ENCODE data around the gene FRS2.

FRS2 gene

DNA sequence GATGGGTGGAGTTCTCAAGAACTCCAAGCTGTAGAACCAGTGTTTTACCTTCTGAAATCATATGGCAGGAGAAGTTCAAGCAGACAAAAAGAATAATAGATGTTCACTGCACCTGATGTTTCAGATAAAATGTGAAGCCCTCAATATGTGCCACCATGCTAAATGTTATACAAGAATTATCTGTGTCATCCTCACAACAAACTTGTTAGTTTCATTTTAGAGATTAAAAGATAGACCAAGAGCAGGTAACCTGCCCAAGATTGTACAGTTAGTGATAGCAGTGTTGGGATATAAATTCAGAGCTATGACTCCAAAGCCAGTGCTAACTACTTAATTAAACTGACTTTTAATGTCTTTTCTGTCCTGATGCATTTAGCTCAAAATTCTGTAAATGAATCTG lies 44.7 kb downstream of the FRS2 start:
- DNase-seq (ENCODE audit: insufficient read length, low spot score) (no peak), FAIRE-seq (no peak)
- TF ChIP-seq, protein P1, sequence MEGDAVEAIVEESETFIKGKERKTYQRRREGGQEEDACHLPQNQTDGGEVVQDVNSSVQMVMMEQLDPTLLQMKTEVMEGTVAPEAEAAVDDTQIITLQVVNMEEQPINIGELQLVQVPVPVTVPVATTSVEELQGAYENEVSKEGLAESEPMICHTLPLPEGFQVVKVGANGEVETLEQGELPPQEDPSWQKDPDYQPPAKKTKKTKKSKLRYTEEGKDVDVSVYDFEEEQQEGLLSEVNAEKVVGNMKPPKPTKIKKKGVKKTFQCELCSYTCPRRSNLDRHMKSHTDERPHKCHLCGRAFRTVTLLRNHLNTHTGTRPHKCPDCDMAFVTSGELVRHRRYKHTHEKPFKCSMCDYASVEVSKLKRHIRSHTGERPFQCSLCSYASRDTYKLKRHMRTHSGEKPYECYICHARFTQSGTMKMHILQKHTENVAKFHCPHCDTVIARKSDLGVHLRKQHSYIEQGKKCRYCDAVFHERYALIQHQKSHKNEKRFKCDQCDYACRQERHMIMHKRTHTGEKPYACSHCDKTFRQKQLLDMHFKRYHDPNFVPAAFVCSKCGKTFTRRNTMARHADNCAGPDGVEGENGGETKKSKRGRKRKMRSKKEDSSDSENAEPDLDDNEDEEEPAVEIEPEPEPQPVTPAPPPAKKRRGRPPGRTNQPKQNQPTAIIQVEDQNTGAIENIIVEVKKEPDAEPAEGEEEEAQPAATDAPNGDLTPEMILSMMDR (IDR thresholded peaks at IDR 0.05; ENCODE audit: insufficient read depth, missing control alignments): no peak

DNA sequence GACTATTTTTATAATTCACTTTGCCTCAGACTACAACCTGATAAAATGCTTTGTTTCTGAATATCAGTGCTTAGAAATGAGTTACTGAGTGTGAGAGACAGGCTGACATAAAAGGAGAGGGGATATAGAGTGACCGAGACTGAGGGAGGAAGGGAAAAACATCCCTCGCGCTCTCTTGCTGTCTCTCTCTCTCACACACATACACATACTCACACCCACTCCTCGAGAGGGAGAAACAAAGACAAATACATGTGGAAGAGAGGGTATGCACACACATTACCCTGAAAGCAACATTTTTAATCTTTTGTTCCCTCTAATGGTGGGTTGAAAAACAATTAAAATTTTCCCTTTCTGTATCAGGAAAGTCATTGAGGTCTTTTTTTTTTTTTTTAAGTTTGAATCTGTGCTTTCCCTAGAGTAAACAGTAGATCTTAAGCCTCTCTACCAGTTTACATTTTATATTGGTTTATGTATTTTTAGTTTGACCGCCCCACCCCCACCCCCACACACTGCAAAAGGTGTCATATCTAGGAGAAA lies 45.3 kb downstream of the FRS2 start:
- FAIRE-seq (no peak), DNase-seq (ENCODE audit: insufficient read length, low spot score) (no peak)
- TF ChIP-seq, protein P1 (IDR thresholded peaks at IDR 0.05; ENCODE audit: insufficient read depth, missing control alignments): no peak

DNA sequence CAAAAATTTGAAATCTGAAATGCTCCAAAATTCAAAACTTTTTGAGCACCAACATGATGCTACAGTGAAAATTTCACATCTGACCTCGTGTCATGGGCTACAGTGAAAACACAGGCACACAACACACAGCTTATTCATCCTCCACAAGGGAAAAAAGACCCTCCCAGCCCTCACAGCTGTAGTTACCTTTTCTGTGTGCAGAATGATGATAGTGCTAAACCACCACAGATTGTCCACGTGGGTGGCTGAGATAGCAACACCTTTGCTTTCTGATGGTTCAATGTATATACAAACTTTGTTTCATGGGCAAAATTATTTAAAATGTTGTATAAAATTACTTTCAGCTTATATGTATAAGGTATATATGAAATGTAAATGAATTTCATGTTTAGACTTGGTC lies 46.8 kb downstream of the FRS2 start:
- FAIRE-seq (no peak), DNase-seq (ENCODE audit: insufficient read length, low spot score) (no peak)

DNA sequence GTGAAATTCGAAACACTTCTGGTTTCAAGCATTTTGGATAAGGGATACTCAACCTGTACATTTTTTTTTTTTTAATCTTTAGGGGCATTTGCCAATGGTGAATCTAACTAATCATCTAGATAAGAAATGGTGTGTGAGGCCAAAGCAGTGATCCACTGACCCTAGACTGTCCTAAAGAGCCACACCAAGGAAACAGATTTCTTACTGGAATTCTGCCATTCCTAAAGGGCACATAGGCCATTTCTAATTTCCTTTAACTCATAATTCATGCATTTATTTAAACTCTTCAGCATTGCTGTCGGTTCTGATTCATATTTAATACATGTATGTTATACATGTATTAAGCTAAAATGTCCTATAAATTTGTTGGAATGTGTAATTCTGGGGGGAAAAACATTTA lies 47.2 kb downstream of the FRS2 start:
- DNase-seq (ENCODE audit: insufficient read length, low spot score): no peak
- TF ChIP-seq, protein P1 (IDR thresholded peaks at IDR 0.05; ENCODE audit: insufficient read depth, missing control alignments): no peak
- no peak for FAIRE-seq

More for the DNA sequence above, 46.8 kb downstream of the FRS2 start:
- TF ChIP-seq, protein P1 (IDR thresholded peaks at IDR 0.05; ENCODE audit: insufficient read depth, missing control alignments): no peak

DNA sequence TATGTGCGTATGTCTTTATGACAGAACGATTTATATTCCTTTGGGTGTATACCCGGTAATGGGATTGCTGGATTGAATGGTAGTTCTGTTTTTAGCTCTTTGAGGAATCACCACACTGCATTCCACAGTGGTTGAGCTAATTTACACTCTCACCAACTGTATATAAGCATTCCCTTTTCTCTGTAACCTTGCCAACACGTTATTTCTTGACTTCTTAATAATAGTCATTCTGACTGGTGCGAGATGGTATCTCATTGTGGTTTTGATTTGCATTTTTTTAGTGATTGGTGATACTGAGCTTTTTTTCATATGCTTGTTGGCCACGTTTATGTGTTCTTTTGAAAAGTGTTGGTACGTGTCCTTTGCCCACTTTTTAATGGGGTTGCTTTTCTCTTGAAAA lies 49.7 kb downstream of the FRS2 start:
- FAIRE-seq (no peak), DNase-seq (ENCODE audit: insufficient read length, low spot score) (no peak)
- TF ChIP-seq, protein P1 (IDR thresholded peaks at IDR 0.05; ENCODE audit: insufficient read depth, missing control alignments): no peak

DNA sequence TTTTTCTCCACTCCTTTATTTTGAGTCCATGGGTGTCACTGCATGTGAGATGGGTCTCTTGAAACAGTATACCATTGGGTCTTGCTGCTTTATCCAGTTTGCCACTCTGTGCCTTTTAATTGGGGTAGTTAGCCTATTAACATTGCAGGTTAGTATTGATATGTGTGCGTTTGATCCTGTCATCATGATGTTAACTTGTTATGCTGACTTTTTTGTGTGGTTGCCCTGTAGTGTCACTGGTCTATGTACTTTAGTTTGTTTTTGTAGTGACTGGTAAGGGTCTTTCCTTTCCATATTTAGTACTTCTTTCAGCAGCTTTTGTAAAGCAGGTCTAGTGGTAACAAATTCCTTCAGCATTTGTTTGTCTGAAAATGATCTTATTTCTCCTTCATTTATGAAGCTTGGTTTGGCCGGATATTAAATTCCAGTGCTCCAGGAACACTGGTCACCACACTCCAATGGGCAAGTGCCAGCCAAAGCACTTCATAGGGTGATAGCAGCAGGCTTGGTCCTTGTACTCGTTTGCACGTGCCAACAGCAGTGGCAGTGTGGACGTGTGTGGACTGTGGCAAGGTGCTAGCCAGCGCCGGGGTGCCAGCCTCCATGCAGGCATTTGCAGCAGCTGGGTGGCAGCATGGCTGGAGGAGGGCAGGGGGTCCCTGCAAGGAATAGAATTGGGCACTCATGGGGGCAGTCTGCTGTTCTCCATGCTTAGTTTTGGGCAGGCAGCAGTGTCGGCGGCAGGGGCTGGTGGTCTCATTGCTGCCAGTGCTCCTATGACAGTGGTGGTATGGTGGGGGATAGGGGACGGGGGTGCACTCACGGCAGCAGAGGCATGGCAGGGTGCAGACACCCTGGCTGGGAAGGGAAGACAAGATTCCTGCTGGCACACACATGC lies 53.5 kb downstream of the FRS2 start:
- no peak for FAIRE-seq
- TF ChIP-seq, protein P1 (IDR thresholded peaks at IDR 0.05; ENCODE audit: insufficient read depth, missing control alignments): no peak
- DNase-seq (ENCODE audit: insufficient read length, low spot score): no peak

DNA sequence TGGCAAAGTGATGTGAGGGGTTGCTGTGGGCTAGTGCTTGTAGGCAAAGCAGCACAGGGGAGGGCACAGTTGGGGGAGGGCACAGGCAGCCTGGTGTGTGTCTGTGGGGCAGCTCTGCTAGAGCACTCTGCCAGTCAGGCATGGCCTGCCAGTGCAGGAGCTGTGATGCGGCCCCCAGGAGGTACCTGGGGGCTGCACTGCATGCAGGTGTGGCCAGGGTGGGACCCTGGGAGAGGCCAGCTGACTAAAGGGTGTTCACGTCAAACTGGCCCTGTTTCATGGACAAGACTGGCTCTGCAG lies 54.1 kb downstream of the FRS2 start:
- no peak for DNase-seq (ENCODE audit: insufficient read length, low spot score)
- FAIRE-seq: no peak
- TF ChIP-seq, protein P1 (IDR thresholded peaks at IDR 0.05; ENCODE audit: insufficient read depth, missing control alignments): no peak

All from D721Med (cell line).